BLaER1 treated with 17β-estradiol and CSF1 and Interleukin-3, amounts not matched to agents 10 nM and 100 nM (cell line): ENCODE measurements around the gene DNAL4.
"Not testable (repeated sequence)": the region's sequence is repeated elsewhere in the genome, so short reads cannot be mapped to it uniquely, and the experiment has no call there.

Experiments
- H3K27ac ChIP-seq, 11 experiments: shearing (Covaris generic); formaldehyde crosslinking; 2 replicates each; pipeline ENCODE4 v1.8.1; 2022
- H3K27me3 ChIP-seq, 11 experiments: shearing (Covaris generic); formaldehyde crosslinking; 2 replicates each; pipeline ENCODE4 v1.8.1; 2022
- H3K36me3 ChIP-seq, 11 experiments: shearing (Covaris generic); formaldehyde crosslinking; 2 replicates each; pipeline ENCODE4 v1.8.1; 2022
- H3K4me1 ChIP-seq, 10 experiments: shearing (Covaris generic); formaldehyde crosslinking; 2 replicates each; pipeline ENCODE4 v1.8.1; 2022
- H3K4me2 ChIP-seq, 11 experiments: shearing (Covaris generic); formaldehyde crosslinking; 2 replicates each; pipeline ENCODE4 v1.8.1; 2022
- H3K4me3 ChIP-seq, 10 experiments: shearing (Covaris generic); formaldehyde crosslinking; 2 replicates each; pipeline ENCODE4 v1.8.1; 2022
- H3K9ac ChIP-seq, 11 experiments: shearing (Covaris generic); formaldehyde crosslinking; 2 replicates each; pipeline ENCODE4 v1.8.1; 2022
- H3K9me3 ChIP-seq, 11 experiments: shearing (Covaris generic); formaldehyde crosslinking; replicated peaks in 1 of 11; 2 replicates each; pipeline ENCODE4 v1.8.1; 2022
- H4K20me1 ChIP-seq, 11 experiments: shearing (Covaris generic); formaldehyde crosslinking; 2 replicates each; pipeline ENCODE4 v1.8.1; 2022
- Cebpa-rat ChIP-seq, 11 experiments: shearing (Covaris generic); IDR thresholded peaks; 2 replicates each; pipeline ENCODE4 v1.8.1; 2022

The DNAL4 gene

DNA sequence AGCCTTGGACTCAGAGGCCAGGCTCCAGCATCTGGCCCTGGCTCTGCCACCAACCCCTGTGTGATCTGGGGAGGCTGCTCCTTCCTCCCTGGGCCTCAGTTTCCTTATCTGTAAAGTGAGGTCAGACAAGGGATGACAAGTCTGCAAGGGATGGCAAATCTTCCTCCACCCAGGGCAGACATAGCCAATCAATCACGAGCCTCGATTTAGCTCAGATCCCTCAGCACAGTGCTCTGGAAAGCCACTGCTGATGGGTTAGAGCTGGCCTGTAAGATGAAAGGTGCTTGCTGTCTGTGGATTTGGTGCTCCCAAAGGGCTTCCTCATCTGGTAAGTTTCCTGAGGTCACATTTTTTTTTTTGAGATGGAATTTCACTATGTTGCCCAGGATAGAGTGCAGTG lies 29.7 kb upstream of the DNAL4 start:
- Histone ChIP-seq H3K36me3 (peaks cover 0 to 11% (median 0%) of the 10 kb centered on the region in 11 experiments; a peak in 5 of 22 replicates), H3K4me2 (no peak overlapping the region), H4K20me1 (peaks cover 0 to 62% (median 9%) of the 10 kb centered on the region in 11 experiments; a peak in 10 of 22 replicates), H3K27me3 (no peaks in the 10 kb centered on the region), H3K9ac (no peak overlapping the region), H3K27ac (no peak overlapping the region), H3K4me1 (peaks cover 5 to 19% (median 7%) of the 10 kb centered on the region in 10 experiments; a peak in 17 of 20 replicates), H3K4me3 (no peak overlapping the region), H3K9me3 (no peaks in the 10 kb centered on the region)
- TF ChIP-seq Cebpa-rat (IDR thresholded peaks at IDR 0.05) = no peak

DNA sequence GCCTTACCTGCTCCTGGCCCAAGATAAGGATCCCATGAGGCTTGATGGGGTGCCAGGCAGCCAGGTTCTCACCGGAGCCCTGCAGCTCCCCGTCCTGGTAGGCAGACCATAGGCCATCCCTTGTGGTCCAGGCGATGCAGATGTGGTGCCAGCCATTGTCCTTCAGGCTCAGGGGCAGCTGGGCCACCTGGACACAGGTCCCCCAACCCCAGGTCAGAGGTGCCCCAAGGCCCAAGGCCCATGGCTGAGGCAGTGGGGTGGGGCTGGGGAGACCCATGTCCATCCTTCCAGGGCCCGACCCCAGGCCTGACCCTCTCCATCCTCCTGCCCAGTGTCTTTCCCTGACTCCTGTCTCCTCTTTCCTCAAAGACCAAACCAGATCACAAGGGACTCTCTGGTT lies 29.1 kb upstream of the DNAL4 start:
- Histone ChIP-seq H3K4me1 (peaks cover 0 to 13% (median 2%) of the 10 kb centered on the region in 10 experiments; a peak in 13 of 20 replicates), H3K27ac (no peak overlapping the region), H3K27me3 (no peaks in the 10 kb centered on the region), H3K9ac (no peak overlapping the region), H3K4me3 (no peak overlapping the region), H4K20me1 (peaks cover 0 to 63% (median 9%) of the 10 kb centered on the region in 11 experiments; a peak in 10 of 22 replicates), H3K4me2 (no peak overlapping the region), H3K9me3 (no peaks in the 10 kb centered on the region), H3K36me3 (peaks cover 0 to 10% (median 0%) of the 10 kb centered on the region in 11 experiments; a peak in 5 of 22 replicates)
- no peak for TF ChIP-seq Cebpa-rat (IDR thresholded peaks at IDR 0.05)

DNA sequence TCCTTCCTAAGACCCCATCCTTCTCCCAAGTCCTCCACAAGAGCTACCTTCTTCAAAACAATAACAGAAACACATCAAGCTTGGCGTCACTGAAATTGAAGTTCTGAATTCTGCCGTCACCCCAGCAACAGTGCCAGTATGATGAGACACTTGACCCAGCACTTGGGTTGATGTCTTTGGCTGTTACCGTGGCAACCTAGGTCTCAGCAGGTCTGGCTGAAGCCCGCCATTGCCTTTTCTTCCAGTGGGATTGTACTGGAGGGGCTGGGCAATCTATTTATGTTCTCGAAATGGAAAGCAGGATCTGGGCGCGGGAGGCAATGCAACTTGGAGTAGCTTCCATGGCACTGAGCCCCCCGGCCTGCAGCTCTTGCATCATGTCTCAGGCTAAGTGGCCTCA lies 26.1 kb upstream of the DNAL4 start:
- H3K4me1 ChIP-seq = peaks cover 0 to 12% (median 0%) of the 10 kb centered on the region in 10 experiments; a peak in 4 of 20 replicates
- peaks cover 0 to 50% (median 5%) of the 10 kb centered on the region in 11 experiments; a peak in 9 of 22 replicates for H4K20me1 ChIP-seq
- H3K9ac ChIP-seq = no peak overlapping the region
- H3K4me3 ChIP-seq = no peak overlapping the region
- no peak overlapping the region for H3K27ac ChIP-seq
- H3K9me3 ChIP-seq = no peaks in the 10 kb centered on the region
- no peak for TF ChIP-seq Cebpa-rat (IDR thresholded peaks at IDR 0.05)
- no peaks in the 10 kb centered on the region for H3K27me3 ChIP-seq
- H3K36me3 ChIP-seq = peaks cover 0 to 5% (median 0%) of the 10 kb centered on the region in 11 experiments; a peak in 2 of 22 replicates
- no peak overlapping the region for H3K4me2 ChIP-seq

DNA sequence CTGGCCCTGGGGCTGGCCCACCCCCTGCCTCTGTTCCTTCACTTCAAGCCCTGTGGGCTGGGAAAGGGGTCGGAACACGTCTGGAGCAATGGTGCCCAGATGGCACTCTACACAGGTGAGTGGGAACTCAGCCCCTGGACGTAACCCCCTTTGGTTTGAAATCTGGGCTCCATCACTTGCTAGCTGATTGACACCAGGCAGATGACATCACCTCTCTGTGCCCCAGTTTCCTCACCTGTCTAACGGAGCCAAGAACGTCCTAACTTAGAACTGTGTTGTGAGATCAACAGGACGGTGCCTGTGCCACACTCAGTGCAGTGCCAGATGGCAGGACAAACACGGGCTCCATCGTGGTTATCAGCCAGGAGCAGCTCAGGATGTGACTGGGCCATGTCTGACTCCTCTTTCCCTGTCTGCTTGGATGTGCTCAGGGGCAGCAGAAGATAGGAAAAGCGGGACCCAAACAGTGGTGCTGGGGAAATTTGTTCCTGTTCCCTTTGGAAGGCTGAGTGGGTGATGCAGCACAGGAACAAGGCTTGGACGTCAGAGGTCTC lies 25.5 kb upstream of the DNAL4 start:
- Histone ChIP-seq H3K9ac (no peak overlapping the region), H3K4me3 (no peak overlapping the region)
- TF ChIP-seq Cebpa-rat (IDR thresholded peaks at IDR 0.05) = no peak

DNA sequence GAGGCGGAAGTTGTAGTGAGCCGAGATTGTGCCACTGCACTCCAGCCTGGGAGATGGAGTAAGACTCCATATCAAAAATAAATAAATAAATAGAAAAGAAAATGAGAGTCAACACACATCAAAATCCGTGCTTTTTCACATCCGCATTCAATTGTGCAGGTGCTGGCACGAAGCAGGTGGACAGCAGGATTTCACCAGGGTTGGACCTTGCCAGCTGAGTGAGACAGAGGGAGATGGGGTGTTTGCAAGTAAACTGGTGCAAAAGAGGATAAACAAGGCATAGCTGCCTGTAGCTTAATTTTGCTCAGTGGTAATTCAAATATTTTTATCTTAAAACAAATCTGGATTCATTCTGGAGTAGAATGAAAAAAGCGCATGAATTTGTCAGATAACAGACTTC lies 23.3 kb upstream of the DNAL4 start:
- Histone ChIP-seq H3K9me3 (no peaks in the 10 kb centered on the region), H4K20me1 (peaks cover 0 to 32% (median 0%) of the 10 kb centered on the region in 11 experiments; a peak in 3 of 22 replicates), H3K4me2 (no peak overlapping the region), H3K27me3 (no peaks in the 10 kb centered on the region), H3K36me3 (no peaks in the 10 kb centered on the region; a peak in 1 of 22 replicates), H3K4me1 (peaks cover 0 to 12% (median 0%) of the 10 kb centered on the region in 10 experiments; a peak in 4 of 20 replicates), H3K27ac (no peak overlapping the region), H3K4me3 (no peak overlapping the region), H3K9ac (no peak overlapping the region)
- no peak for TF ChIP-seq Cebpa-rat (IDR thresholded peaks at IDR 0.05)

More for the DNA sequence above, 25.5 kb upstream of the DNAL4 start:
- Histone ChIP-seq H4K20me1 (peaks cover 0 to 47% (median 0%) of the 10 kb centered on the region in 11 experiments; a peak in 8 of 22 replicates), H3K9me3 (no peaks in the 10 kb centered on the region), H3K36me3 (peaks cover 0 to 5% (median 0%) of the 10 kb centered on the region in 11 experiments; a peak in 2 of 22 replicates), H3K27ac (no peak overlapping the region), H3K27me3 (no peaks in the 10 kb centered on the region), H3K4me1 (peaks cover 0 to 12% (median 0%) of the 10 kb centered on the region in 10 experiments; a peak in 4 of 20 replicates), H3K4me2 (no peak overlapping the region)

DNA sequence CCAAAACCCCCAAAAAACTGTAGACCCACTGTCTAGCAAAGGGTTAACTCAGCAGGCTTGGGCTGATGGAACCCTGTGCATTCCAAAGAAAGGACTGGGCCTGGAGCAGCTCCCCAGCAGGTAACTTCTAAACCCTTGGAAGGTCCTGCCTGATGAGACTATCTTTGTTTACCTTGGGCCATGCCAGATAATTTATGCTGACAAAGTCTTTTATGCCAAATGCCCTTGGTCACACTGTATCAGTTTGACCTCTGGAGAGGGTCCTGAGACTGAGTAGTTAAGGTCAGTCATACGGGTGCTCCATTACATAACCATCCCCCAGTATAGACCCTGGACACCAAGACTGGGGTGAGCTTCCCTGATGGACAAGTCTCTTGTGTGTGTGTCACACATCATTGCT lies 21.9 kb upstream of the DNAL4 start:
- Histone ChIP-seq H3K4me2 (no peak overlapping the region), H3K27me3 (no peaks in the 10 kb centered on the region), H3K27ac (no peak overlapping the region), H3K4me1 (peaks cover 0 to 5% (median 0%) of the 10 kb centered on the region in 10 experiments; a peak in 3 of 20 replicates), H4K20me1 (peaks cover 0 to 23% (median 0%) of the 10 kb centered on the region in 11 experiments; a peak in 2 of 22 replicates), H3K36me3 (no peaks in the 10 kb centered on the region; a peak in 1 of 22 replicates), H3K4me3 (no peak overlapping the region), H3K9me3 (peaks cover 0 to 5% (median 3%) of the 10 kb centered on the region in 11 experiments; a peak in 12 of 22 replicates), H3K9ac (no peak overlapping the region)
- TF ChIP-seq Cebpa-rat (IDR thresholded peaks at IDR 0.05) = no peak

DNA sequence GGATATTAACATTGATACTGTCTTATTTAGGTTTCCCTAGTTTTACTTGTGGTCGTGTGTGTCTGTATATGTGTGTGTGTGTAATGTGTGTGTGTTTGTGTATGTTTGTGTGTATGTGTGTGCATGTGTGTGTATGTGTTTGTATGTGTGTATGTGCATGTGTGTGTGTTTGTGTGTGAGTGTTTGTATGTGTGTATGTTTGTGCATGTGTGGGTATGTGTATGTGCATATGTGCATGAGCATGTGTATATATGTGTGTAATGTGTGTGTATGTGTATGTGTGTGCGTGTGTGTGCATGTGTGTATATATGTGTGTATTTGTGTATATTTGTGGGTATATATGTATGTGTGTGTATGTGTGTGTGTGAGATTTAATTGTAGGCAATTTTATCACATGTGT lies 17.3 kb upstream of the DNAL4 start:
- Histone ChIP-seq H3K36me3 (no peaks in the 10 kb centered on the region), H3K9me3 (peaks cover 12 to 26% (median 22%) of the 10 kb centered on the region in 11 experiments; a peak in 21 of 22 replicates), H3K27me3 (no peaks in the 10 kb centered on the region), H3K9ac (no peak overlapping the region), H3K27ac (no peak overlapping the region), H3K4me1 (no peaks in the 10 kb centered on the region), H3K4me2 (no peak overlapping the region), H3K4me3 (no peak overlapping the region), H4K20me1 (no peaks in the 10 kb centered on the region)
- no peak for TF ChIP-seq Cebpa-rat (IDR thresholded peaks at IDR 0.05)

DNA sequence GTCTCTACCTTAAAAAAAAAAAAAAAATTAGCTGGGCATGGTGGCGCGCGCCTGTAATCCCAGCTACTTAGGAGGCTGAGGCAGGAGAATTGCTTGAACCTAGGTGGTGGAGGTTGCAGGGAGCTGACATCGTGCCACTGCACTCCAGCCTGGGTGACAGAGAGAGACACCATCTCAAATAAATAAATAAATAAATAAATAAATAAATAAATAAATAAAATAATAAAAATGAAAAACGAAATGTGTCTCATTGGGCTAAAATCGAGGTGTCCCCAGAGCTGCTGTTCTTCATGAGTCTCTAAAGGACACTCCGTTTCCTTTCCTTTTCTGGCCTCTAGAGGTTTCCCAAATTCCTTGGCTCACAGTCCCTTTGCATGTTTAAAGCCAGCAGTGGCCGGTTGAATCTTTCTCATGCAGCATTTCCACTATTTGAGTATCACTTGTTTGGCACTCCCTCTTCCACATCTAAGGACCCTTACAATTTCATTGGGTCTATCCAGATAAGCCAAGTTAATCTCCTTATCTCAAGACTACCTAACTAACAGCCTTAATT lies 11.2 kb upstream of the DNAL4 start:
- not testable (repeated sequence) for H3K4me2 ChIP-seq, H3K4me3 ChIP-seq, H3K9ac ChIP-seq, H4K20me1 ChIP-seq, H3K4me1 ChIP-seq, H3K36me3 ChIP-seq, H3K27me3 ChIP-seq, H3K27ac ChIP-seq
- peaks cover 6 to 24% (median 13%) of the 10 kb centered on the region in 11 experiments; a peak in 21 of 22 replicates for H3K9me3 ChIP-seq

DNA sequence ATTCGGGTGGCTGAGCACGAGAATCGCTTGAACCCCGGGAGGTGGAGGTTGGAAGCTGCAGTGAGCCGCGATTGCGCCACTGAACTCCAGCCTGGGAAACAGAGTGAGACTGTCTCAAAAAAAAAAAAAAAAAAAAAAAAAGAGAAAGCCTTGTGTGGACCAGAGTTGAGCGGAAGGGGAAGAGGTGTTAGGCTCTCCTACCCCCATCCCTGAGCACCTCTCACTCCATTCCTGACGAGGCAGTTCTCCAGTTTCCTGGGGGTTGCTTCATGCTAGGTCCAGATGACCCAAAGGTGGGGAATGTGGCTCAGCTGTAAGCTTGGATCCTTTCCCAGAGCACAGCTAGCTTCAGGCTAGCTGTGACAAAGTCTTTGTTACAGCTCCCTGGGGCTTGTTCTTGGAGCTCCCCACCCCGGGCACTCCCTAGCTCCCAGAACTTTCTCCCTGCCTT lies 8.8 kb upstream of the DNAL4 start:
- Histone ChIP-seq H4K20me1 (no peaks in the 10 kb centered on the region), H3K9ac (no peak overlapping the region), H3K9me3 (peaks cover 9 to 25% (median 13%) of the 10 kb centered on the region in 11 experiments), H3K4me1 (peaks cover 0 to 7% (median 0%) of the 10 kb centered on the region in 10 experiments; a peak in 1 of 20 replicates), H3K27ac (no peak overlapping the region), H3K27me3 (no peaks in the 10 kb centered on the region), H3K4me2 (no peak overlapping the region), H3K36me3 (no peaks in the 10 kb centered on the region), H3K4me3 (no peak overlapping the region)
- no peak for TF ChIP-seq Cebpa-rat (IDR thresholded peaks at IDR 0.05)
